Germinal center (tissue), 1 donor: Measurements from ENCODE around the gene GNG12.

Experiments used
- DNase-seq: peaks from one replicate; pipeline ENCODE4 v3.0.0; 2012; ENCODE audit warnings: mixed read lengths, low spot score

The GNG12 gene

DNA sequence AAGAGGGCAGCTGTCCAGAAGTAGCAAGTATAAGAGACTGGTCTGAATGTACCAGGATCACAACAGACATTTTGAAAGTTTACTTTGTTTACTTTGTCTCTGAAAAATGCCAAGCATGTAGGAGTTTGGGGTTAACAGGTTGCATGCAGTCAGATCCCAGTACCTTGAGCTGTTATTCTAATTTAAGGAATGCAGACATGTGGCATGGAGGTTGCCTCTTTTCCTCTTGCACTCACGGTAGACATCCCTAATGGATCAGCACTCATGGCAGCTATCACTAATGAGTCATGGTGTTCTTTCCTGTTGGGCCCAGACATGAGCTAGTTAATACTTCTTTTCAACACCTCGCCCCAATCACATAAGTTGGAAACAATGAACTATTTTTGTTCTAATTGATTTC is 81.0 kb downstream of the GNG12 start:
- DNase-seq: no peak

DNA sequence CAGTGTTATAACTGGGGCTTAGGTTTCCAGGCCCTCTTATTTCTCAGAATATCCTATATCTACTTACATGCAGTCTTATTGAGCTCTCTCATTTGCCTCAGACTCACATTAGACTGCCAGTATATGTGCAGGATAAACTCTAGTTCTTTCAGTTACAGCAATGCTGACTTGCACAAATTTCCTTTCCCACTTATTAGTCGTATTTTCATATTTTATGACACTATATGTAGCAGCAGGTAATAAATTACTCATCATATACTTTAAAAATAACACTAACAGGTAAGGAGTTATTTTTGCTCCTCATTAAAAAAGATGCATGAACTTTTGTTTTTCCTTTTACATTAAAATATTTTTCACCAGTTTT is 82.6 kb downstream of the GNG12 start:
- no peak for DNase-seq

DNA sequence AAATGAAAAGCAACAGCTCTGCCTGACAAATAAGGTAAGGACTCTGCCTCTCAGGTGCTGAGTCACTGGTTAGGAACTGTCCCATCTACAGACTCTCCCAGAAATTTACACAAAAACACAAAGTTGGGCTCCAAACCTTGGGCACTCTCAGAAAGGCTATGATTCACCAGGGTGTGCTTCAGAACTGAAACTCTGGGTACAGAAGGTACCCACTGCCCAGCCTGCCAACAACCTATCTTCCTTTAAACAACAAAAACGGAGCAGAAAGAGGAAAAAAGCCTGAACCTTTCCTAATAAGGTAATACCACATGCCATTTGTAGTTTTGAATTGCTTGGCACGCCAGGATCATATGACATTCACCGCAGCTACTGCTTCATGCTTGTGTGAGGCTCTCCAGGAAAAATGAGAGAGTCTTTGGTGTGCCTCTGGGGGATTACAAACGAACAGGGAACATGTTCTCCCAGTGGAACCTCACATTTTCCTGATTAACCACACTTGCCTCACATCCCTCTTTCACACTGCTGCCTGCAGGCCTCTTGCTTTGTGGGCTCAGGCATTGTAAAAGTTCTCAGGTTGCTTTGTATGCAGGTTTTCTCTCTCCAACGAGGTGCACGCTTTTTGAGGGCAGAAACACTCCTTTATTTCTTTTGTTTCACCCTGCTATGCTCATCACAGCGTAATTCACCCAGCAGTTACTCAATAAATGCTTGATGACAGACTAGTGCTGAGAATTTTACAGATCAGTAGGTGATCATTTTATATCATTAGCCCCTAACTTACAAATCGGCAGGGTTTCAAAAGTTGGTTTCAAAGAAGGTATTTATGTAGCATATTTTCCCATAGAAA is 83.2 kb downstream of the GNG12 start:
- no peak for DNase-seq

DNA sequence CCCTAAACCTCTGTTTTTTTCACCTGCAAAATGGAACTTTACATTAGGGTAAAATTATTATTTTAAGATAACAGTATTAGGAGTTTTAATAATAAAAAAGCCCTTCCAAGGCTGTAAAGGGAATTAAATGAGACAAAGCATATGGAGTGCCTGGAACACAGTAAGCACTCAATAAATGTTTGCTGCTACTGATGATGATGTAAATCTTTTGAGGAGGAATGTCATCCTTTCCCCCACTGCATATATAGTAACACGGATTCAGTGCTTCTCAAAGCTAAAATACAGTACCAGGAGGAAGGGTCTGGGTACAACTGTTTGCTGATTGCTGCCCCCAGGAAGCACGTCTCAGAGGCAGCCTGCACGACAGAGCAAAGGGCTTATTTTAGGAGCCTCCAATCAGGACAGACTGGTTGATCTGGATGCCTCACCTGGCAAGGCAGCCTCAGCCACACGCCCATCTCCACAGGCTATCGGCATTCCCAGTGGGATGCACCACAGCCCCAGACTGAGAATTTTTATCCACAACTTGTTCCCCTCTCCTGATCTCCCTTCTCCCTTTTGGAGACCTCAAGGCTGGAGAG is 83.9 kb downstream of the GNG12 start:
- DNase-seq: no peak

DNA sequence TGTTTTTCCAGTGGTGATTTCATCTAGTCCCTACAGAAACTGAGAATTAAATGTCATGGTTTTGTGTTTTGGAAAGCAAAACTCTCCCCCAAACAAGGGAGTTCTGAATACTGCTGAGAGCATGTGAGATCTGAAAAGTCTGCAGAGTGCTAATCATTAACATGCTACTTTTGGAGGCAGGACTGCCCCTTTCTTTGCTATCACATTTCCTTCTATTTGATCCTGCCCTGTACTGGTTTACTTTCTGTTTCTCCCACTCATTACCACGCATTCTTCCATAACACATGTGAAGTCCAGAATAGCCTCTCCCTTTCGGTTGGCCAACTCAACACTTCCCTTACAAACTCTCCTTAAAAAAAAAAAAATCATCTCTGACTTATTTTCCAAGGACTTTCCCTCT is 84.6 kb downstream of the GNG12 start:
- no peak for DNase-seq

DNA sequence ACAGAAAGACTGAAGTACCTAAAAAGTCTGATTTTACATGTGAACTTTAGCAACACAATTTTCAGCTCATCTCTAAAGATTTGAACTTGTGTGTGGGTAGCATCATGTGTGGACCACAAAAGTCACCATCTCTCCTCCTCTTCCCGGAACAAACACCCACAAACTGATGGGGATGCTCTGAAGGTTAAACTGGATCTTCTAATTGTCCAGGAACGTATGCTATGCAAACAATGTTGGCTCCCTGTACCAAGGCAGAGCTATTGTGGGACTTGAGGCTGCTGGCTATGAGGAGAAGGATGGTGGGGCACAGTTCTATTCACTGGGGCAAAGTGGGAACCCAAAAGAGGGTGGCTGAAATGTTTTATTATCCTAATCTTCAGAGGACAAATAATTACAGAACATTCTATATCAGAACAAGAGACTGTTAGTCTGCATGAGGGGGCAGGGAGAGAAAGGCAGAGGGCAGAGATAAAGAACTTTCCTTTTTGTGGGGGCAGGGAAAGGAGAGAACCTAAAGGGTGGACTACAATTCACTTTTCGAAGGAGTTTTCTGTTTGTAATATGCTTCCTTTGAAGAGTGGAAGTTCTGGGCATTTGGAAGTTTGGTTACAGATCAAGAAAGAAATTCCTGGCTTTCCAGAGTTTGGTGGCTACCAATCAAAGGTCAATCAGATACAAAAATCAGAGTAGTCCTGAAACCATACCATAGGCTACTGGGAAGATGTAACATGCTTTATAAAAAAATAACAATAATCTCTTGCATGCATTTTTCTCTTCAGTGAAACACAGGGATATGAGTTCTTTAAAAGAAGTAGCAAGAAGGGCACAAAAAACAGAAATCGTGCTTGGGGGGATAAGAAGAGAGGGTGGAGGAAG is 85.4 kb downstream of the GNG12 start:
- no peak for DNase-seq

DNA sequence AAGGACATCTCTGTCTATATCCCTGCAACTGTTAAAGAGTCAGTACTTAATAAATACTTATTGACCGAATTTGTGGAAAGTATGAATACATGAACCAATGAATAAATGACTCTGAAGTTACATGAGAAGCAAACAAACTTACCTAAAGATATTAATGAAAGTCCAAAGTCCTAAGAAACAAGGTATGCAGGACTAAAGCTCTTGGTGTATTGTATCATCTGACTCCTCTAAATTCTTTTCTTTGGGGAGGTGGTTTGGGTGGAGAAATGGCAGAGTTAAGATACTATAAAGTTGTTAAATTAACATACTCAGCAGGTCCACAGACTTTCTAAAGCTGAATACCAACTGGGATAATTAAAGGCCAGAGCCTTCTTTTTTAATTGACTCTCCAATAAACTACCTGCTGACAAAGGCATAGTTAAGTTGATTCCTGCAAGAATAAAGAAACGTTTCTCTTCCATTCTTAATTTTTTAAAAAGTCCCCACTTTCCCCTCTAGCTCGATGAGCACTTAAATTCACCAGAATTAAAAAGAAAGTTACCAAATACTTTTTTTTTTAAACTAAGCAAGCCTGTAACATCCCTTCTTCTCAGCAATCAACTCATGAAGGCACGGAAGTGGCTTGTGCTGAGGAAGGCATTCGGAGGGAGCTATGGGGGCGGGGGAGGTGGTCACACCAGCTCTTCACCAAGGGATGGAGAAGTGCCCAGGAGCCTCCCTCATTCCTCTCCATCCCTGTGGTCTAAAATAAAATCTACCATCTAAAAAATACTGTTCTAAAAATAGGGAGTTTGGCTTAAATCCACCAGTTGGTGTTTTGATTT is 87.2 kb downstream of the GNG12 start:
- DNase-seq: no peak

DNA sequence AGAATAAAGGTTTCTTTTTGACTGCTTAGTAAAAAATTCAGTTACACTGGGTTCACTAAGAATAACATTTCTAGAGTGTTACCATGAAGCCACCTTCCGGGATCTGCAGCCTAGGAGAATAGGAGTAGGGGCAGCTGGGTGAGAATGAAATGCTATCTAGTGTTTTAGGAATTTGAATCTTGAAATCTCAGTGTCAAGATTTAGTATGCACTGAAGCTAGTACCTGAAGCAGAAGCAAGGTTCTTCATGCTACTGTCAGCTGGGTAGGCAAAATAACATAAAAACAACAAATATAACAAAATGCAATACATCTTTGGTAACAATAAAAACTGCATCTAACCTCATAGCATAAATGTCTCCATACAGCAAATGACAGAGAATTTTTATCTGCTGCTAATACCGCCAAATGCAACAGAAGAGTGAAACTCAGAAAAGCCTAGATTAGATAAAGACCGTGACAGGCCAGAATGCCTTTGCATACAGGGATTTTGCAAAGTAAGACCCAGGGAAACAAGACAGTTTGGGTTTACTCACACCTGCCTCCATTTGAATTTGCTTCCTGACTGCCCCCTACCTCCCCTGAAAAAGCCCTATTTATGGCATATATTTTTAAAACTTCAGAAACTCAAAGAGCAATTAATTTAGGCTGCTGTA is 90.1 kb downstream of the GNG12 start:
- DNase-seq: no peak

DNA sequence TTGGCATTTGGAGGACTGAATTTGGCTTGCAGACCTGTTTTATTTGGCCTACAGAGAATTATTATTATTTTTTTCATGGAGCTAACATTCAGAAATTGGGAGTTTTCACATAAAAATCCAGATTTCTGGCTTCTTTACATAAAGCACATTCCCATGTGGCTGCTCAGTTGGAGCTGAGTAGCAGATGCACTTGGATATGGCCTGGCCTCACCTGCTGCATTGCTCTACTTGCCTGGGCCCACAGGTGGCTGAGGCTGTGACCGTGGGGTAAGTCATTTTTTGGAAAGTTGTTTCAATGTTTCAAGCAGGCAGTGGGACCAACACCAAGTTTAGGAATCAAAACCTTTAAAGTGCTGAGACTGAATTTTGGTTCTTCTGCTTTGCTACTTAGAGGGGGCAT is 91.5 kb downstream of the GNG12 start:
- DNase-seq: no peak

DNA sequence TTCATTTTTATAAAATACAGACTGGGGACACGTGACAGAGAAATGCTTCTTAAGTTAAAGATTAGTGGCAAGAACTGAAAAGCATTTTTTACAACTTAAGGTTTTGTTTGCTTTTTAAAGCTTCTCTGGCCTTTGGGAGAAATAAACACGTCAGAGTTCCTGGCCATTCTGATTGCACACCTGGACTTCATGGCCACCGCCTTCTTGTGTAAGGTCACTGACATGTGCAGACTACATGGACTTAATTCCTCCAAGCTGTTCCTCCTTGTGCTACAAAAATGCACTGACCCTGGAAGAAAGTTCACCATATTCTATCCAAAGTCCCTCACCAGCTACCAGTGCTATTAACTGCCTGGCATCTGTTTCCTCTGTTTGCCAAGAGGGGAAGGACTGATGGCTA is 92.1 kb downstream of the GNG12 start:
- DNase-seq: no peak

DNA sequence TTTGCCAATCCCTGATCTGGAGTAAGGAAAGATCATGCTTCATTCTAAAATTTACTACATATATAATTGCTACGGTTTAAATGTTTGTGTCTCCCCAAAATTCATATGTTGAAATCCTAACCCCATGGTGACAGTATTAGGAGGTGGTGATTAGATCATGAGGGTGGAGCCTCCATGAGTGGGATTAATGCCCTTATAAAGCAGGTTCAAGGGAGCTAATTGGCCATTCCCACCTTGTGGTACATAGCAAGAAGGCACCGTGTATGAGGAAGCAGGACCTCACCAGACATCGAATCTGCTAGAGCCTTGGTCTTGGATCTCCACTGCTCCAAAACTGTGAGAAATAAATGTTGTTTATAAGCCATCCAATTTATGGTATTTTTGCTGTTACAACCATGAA is 92.7 kb downstream of the GNG12 start:
- DNase-seq: no peak

DNA sequence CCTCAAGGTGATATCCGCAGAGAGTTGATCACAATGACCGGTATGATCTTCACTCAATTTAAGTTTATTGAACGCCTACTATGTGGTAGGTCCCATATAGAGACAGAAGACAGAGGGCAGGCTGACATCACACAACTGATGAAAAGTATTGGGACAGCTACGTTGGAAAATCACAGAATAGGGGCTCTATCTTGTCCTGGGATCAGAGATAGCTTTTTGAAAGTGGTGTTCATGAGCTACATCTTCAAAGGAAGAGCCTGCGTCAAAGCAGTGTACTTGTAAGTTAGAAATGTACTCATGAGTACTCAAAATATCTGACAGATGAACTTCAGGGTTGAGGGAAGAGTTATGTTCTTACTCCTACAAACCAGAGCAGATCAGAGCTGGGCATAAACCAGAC is 93.9 kb downstream of the GNG12 start:
- DNase-seq: no peak

DNA sequence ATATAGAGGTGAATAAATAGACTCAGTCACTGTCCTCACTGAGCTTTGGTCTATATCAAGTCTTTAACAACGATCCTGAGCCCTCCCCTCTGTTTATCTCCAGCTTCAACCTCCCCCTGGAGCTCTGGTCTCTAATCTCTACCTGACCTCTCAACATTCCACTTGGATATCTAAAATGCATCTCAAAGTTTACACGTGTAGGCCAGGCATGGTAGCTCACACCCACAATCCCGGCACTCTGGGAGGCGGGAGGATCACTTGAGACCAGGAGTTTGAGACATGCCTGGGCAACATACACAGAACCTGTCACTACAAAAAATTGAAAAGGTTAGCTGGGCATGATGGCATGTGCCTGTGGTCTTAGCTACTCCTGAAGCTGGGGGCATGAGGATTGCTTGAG is 94.9 kb downstream of the GNG12 start:
- DNase-seq: no peak

DNA sequence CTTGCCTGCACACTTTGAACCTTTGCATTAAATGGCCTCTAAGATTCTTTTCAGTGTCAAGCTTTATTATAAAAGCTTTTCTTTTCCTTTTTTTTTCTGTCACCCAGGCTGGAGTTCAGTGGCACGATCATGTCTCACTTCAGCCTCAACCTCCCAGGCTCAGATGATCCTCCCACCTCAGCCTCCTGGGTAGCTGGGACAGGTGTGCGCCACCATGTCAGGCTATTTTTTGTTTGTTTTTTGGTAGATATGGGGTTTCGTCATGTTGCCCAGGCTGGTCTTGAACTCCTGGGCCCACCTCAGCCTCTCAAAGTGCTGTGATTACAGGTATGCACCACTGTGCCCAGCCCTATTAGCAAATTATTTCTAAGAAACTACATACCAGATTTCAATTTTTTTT is 95.4 kb downstream of the GNG12 start:
- no peak for DNase-seq

DNA sequence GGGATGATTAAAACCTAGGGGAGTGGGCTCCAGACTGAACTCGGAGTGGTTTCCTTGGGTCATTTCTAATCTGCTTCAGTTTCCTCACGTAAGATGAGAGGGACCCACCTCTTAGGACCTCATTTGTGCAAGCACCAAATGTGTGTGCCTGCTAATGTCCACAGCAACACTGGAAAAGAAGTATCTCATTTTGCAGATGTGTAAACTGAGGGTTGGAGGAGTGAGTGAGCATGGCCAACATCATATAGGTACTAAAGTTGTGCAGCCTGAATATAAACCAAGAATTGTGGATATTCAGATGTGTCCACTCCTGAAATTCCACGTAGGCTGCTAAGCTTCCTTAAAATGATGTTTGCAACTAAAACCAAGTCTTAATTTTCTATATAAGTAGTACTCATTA is 96.5 kb downstream of the GNG12 start:
- DNase-seq: no peak

DNA sequence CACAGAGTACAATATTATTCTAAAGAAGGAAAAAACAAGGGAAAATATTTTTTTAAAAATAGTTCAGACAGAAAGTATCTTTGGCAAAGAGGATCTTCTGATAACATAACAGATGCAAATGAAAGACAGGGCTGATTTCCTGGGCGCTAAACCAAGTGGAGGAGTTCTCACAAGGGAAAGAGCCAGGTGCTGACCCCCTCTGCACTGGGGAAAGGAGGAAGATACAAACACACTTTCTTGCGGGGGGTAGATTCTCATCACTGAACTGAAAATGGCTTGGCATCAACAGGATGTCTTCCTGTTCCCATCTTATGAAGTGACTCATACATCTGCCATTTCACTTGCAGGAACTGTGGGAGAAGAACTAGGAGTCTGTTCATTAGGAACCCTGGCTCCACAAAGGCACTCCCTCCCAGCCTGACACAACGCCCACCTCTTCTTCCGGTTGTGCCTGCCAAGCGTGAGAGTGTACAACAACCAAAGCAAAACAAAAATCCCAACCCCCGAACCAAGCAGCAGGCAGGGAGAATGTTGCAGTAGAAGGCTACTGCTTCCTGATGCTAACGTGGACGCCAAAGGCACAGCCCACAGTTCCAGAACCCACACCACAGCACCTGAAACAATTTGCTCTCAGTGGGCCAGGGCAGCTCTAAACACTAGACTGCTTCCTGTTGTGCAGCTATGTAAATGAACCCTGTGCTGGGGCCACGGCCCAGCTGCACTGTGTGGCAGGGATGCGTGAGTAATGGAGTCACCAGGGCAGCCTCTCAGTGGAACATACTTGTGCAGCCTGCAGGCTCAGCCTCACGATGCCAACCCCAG is 97.2 kb downstream of the GNG12 start:
- DNase-seq: peak; percentile 74

DNA sequence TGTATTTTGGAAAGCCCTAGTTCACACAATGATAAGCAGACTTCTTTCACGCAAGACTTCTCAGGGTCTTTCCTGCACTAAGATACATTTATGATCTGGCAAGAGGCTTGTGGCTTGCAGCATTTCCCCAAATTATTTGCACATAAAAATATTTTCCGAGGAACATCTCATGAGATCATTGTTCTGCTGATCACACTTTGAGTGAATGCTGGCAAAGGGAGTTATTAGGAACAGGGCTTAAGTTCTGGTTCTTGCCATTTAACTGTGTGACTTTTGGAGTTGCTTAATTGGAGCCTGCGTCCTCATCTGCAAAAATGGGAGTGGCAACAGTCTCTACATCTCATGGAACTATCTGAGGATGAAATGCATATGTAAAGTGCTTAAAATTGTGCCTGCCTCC is 98.1 kb downstream of the GNG12 start:
- DNase-seq: no peak

DNA sequence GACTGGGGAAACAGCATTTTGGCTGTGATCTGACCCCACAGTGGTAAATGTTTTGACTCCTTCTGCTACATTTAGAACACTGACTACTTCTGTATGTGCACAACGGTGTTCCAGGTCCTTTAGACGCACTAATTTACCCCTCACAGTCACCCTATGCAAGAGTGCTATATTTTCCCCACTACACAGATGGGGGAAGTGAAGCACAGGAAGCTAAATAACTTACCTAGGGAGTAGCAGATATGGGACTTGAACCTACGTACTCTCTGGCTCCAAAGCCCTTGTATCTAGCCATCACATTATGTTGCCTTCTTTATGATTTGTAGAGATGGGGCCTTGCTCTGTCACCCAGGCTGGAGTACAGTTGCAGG is 99.0 kb downstream of the GNG12 start:
- no peak for DNase-seq

DNA sequence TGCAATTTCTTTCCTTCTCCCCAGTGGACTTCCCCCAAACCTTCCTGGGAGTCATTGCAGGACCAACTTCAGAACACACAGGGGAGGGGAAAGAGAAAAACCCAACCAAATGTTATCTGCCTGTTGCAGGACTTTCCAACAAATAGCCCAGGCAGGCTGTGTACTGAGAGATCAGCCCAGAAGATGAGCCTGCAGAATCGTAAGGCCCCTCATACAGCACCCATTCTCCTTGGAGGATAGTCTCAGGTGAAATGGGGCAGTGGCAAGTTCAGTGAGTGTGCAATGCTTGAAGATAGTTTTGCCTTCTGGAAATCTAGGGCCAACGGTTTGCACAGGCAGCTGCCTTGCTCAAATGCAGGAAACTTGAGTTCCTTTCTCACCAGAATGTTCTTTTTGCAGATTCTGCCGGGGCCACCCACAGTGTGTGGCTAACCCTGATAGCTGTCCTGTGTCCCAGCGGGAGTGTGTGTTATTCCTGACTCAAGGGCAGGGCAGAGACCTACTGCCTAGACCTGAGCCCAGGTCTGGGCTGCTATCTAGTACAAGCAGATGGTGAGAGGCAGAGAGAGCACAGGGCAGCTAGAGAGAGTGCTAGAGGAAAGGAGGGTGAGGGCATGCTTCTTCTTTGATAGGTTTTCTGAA is 99.5 kb downstream of the GNG12 start:
- DNase-seq: no peak

DNA sequence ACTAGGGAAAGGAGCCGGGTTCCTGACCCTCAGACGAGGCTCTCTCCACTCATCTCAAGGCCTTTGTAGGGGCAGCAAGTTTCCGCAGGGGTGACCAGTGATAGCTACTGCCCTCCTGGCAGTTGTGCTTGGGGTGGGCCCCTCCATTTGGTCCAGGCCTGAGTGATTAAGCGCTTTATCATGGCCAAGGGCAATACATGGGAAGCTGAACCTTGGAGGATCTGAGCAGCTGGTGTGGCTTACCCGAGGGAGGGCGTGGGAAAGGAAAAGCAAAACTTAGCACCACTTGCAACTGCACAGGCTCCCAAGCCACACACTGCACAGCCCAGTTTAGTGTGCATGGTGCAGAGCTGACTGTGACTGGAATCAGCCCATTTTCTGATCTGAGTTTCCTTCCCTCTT is 100.5 kb downstream of the GNG12 start:
- DNase-seq: no peak
